HepG2 (cell line): ENCODE results near the gene ZBP1. TPM values are rescaled to one million over a fixed set of nuclear protein-coding genes. Genes with fewer than 3 reads are reported as not detected.

Experiments used
- ATRX ChIP-seq: sonication (generic); formaldehyde crosslinking; IDR thresholded peaks from 2 replicates; pipeline ENCODE4 v1.4.0; 2020; ENCODE audit warnings: missing genetic modification reagents, borderline replicate concordance
- ETV5 ChIP-seq: IDR thresholded peaks from 2 replicates; pipeline ENCODE4 v1.6.1; 2018; ENCODE audit warnings: missing biosample characterization, missing genetic modification reagents, inconsistent platforms, borderline replicate concordance
- FOXC1 ChIP-seq: sonication (generic); formaldehyde crosslinking; IDR thresholded peaks from 2 replicates; pipeline ENCODE4 v1.8.0; 2022; ENCODE audit warnings: mild to moderate bottlenecking, missing genetic modification reagents, borderline replicate concordance
- SMARCC2 ChIP-seq: fragments of 450-650 bp; IDR thresholded peaks from 2 replicates; pipeline ENCODE4 v1.6.1; 2017; ENCODE audit warnings: antibody characterized with exemption, mild to moderate bottlenecking
- ZFP37 ChIP-seq: sonication (generic); formaldehyde crosslinking; IDR thresholded peaks from 2 replicates; pipeline ENCODE4 v1.4.0; 2020; ENCODE audit warnings: missing genetic modification reagents, borderline replicate concordance
- ZNF264 ChIP-seq: sonication (generic); formaldehyde crosslinking; IDR thresholded peaks from 2 replicates; pipeline ENCODE4 v1.4.0; 2020; ENCODE audit warnings: missing genetic modification reagents
- ZNF468 ChIP-seq: sonication (generic); formaldehyde crosslinking; IDR thresholded peaks from 2 replicates; pipeline ENCODE4 v1.8.0; 2022; ENCODE audit warnings: mild to moderate bottlenecking, moderate library complexity, missing genetic modification reagents
- ZNF543 ChIP-seq: sonication (generic); formaldehyde crosslinking; IDR thresholded peaks from 2 replicates; pipeline ENCODE4 v1.4.0; 2020; ENCODE audit warnings: mild to moderate bottlenecking, missing genetic modification reagents
- ZNF644 ChIP-seq: IDR thresholded peaks from 2 replicates; pipeline ENCODE4 v1.6.1; 2016; ENCODE audit warnings: low read depth
- ZNF7 ChIP-seq: IDR thresholded peaks from 2 replicates; pipeline ENCODE4 v1.6.1; 2016; ENCODE audit warnings: missing biosample characterization, missing genetic modification reagents
- ZNF746 ChIP-seq: sonication (generic); formaldehyde crosslinking; IDR thresholded peaks from 2 replicates; pipeline ENCODE4 v1.8.0; 2022; ENCODE audit warnings: mild to moderate bottlenecking, missing genetic modification reagents
- polyA plus RNA-seq, 8 experiments: library from polyadenylated mRNA; depleted of rRNA in 3 of 8; stranded (reverse) in 7 of 8; unstranded in 1 of 8; fragments of >200 nt; fragmentation: Illumina TruSeq in 4 of 8; extraction: Trizol in 4 of 8; gene quantifications; 2 replicates each; pipeline versions ENCODE4 v1.2.1 to v1.2.3, GENCODE V29; 2011 to 2016; ENCODE audit warnings: low read depth in 4 of 8, missing spikeins in 1 of 8, mixed read lengths in 1 of 8; ENCODE audit not compliant: insufficient read depth in 1 of 8
- total RNA-seq, 5 experiments: library from RNA; depleted of rRNA; stranded (reverse); fragments of >200 nt; fragmentation: Illumina TruSeq; extraction: Trizol; gene quantifications; 2 replicates each; pipeline ENCODE4 v1.2.3, GENCODE V29; 2016; ENCODE audit warnings: low read depth in 1 of 5
- TF ChIP-seq, protein P1 (sequence below): sonication (generic); formaldehyde crosslinking; IDR thresholded peaks from 2 replicates; pipeline ENCODE4 v1.4.0; 2020; ENCODE audit warnings: missing genetic modification reagents, borderline replicate concordance
- TF ChIP-seq, protein P2 (sequence below): sonication (generic); formaldehyde crosslinking; IDR thresholded peaks from 2 replicates; pipeline ENCODE4 v1.4.0; 2020; ENCODE audit warnings: missing genetic modification reagents, borderline replicate concordance
- TF ChIP-seq, protein P3 (sequence below): sonication (generic); formaldehyde crosslinking; IDR thresholded peaks from 2 replicates; pipeline ENCODE4 v1.5.0; 2020; ENCODE audit warnings: mild to moderate bottlenecking, missing genetic modification reagents, borderline replicate concordance

ZBP1 gene
- total and polyA plus RNA-seq, 2 of the 13 experiments (the other 11 are each of a cell fraction or from before 2014, with no cell fraction given): not detected

DNA sequence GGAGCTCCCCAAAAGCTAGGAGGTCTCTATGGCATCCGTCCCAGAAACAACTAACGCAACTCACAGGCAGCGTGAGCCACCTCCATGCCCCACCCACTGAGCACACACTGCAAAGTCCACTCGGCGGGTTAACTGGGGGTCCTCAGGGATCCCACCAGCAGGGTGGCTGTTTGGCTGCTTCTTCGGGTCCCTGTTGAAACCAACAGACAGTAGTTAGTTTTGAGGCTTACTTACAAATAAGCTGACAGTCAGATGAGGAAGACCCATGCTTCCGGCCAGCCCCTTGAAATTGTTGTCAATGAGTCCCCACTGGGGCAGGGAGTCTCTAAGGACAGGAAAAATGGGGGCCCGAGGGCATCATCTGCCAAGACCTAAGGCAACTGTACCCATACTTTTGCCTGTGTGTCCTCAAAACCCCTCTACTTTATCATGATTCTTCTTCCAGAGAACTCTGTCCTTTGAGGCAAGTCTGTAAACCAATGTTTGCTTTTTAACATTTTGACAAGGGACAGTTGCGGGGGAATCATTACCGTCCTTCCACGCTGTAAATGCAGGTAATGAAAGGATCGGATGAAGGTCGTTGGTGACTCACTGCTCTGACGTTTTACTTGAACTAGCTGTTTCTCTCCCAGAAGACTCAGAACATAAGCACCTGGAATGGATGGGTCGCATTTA, 61.5 kb downstream of the ZBP1 start (continued):
- TF ChIP-seq, protein P1, sequence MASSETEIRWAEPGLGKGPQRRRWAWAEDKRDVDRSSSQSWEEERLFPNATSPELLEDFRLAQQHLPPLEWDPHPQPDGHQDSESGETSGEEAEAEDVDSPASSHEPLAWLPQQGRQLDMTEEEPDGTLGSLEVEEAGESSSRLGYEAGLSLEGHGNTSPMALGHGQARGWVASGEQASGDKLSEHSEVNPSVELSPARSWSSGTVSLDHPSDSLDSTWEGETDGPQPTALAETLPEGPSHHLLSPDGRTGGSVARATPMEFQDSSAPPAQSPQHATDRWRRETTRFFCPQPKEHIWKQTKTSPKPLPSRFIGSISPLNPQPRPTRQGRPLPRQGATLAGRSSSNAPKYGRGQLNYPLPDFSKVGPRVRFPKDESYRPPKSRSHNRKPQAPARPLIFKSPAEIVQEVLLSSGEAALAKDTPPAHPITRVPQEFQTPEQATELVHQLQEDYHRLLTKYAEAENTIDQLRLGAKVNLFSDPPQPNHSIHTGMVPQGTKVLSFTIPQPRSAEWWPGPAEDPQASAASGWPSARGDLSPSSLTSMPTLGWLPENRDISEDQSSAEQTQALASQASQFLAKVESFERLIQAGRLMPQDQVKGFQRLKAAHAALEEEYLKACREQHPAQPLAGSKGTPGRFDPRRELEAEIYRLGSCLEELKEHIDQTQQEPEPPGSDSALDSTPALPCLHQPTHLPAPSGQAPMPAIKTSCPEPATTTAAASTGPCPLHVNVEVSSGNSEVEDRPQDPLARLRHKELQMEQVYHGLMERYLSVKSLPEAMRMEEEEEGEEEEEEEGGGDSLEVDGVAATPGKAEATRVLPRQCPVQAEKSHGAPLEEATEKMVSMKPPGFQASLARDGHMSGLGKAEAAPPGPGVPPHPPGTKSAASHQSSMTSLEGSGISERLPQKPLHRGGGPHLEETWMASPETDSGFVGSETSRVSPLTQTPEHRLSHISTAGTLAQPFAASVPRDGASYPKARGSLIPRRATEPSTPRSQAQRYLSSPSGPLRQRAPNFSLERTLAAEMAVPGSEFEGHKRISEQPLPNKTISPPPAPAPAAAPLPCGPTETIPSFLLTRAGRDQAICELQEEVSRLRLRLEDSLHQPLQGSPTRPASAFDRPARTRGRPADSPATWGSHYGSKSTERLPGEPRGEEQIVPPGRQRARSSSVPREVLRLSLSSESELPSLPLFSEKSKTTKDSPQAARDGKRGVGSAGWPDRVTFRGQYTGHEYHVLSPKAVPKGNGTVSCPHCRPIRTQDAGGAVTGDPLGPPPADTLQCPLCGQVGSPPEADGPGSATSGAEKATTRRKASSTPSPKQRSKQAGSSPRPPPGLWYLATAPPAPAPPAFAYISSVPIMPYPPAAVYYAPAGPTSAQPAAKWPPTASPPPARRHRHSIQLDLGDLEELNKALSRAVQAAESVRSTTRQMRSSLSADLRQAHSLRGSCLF (CRISPR knock-in tag): no peak
- TF ChIP-seq ZNF746 (CRISPR knock-in tag): no peak
- peak; percentile 29; the same call in 1 of the 2 replicates for TF ChIP-seq ETV5 (CRISPR knock-in tag)
- no peak for TF ChIP-seq SMARCC2
- no peak for TF ChIP-seq ZNF468 (CRISPR knock-in tag)
- TF ChIP-seq, protein P2, sequence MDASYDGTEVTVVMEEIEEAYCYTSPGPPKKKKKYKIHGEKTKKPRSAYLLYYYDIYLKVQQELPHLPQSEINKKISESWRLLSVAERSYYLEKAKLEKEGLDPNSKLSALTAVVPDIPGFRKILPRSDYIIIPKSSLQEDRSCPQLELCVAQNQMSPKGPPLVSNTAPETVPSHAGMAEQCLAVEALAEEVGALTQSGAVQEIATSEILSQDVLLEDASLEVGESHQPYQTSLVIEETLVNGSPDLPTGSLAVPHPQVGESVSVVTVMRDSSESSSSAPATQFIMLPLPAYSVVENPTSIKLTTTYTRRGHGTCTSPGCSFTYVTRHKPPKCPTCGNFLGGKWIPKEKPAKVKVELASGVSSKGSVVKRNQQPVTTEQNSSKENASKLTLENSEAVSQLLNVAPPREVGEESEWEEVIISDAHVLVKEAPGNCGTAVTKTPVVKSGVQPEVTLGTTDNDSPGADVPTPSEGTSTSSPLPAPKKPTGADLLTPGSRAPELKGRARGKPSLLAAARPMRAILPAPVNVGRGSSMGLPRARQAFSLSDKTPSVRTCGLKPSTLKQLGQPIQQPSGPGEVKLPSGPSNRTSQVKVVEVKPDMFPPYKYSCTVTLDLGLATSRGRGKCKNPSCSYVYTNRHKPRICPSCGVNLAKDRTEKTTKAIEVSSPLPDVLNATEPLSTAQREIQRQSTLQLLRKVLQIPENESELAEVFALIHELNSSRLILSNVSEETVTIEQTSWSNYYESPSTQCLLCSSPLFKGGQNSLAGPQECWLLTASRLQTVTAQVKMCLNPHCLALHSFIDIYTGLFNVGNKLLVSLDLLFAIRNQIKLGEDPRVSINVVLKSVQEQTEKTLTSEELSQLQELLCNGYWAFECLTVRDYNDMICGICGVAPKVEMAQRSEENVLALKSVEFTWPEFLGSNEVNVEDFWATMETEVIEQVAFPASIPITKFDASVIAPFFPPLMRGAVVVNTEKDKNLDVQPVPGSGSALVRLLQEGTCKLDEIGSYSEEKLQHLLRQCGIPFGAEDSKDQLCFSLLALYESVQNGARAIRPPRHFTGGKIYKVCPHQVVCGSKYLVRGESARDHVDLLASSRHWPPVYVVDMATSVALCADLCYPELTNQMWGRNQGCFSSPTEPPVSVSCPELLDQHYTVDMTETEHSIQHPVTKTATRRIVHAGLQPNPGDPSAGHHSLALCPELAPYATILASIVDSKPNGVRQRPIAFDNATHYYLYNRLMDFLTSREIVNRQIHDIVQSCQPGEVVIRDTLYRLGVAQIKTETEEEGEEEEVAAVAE: no peak
- TF ChIP-seq ZNF264 (CRISPR knock-in tag): no peak
- no peak for TF ChIP-seq ATRX (CRISPR knock-in tag)
- 0 out of 2 replicates have a peak, but pooled peaks have one; percentile 35 for TF ChIP-seq ZNF644 (CRISPR knock-in tag)
- TF ChIP-seq, protein P3, sequence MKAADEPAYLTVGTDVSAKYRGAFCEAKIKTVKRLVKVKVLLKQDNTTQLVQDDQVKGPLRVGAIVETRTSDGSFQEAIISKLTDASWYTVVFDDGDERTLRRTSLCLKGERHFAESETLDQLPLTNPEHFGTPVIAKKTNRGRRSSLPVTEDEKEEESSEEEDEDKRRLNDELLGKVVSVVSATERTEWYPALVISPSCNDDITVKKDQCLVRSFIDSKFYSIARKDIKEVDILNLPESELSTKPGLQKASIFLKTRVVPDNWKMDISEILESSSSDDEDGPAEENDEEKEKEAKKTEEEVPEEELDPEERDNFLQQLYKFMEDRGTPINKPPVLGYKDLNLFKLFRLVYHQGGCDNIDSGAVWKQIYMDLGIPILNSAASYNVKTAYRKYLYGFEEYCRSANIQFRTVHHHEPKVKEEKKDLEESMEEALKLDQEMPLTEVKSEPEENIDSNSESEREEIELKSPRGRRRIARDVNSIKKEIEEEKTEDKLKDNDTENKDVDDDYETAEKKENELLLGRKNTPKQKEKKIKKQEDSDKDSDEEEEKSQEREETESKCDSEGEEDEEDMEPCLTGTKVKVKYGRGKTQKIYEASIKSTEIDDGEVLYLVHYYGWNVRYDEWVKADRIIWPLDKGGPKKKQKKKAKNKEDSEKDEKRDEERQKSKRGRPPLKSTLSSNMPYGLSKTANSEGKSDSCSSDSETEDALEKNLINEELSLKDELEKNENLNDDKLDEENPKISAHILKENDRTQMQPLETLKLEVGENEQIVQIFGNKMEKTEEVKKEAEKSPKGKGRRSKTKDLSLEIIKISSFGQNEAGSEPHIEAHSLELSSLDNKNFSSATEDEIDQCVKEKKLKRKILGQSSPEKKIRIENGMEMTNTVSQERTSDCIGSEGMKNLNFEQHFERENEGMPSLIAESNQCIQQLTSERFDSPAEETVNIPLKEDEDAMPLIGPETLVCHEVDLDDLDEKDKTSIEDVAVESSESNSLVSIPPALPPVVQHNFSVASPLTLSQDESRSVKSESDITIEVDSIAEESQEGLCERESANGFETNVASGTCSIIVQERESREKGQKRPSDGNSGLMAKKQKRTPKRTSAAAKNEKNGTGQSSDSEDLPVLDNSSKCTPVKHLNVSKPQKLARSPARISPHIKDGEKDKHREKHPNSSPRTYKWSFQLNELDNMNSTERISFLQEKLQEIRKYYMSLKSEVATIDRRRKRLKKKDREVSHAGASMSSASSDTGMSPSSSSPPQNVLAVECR: peak; percentile 42; the same call in 1 of the 2 replicates
- no peak for TF ChIP-seq FOXC1 (CRISPR knock-in tag)
- no peak for TF ChIP-seq ZNF7 (CRISPR knock-in tag)
- TF ChIP-seq ZFP37 (CRISPR knock-in tag): 0 out of 2 replicates have a peak, but pooled peaks have one; percentile 77
- TF ChIP-seq ZNF543 (CRISPR knock-in tag): no peak
